ENCODE results near the gene KTN1.

GRCh38 chr14:55645845-55646832, 66.1 kb downstream of the KTN1 start:
- TF ChIP-seq POLR2AphosphoS5 (IDR thresholded peaks at IDR 0.05) (no peak), CTCF (IDR thresholded peaks at IDR 0.05; ENCODE audit: poor library complexity, severe bottlenecking) (no peak), EP300 (conservative IDR thresholded peaks at IDR 0.05; ENCODE audit: poor library complexity, severe bottlenecking) (no peak)

Measured in neural cell (in vitro differentiated cells).